K562 (cell line): ENCODE measurements around the gene RFX3. TPM values are rescaled to one million over a fixed set of nuclear protein-coding genes. Genes with fewer than 3 reads are reported as not detected.

Experiments
- CBX5 ChIP-seq: IDR thresholded peaks from 2 replicates; pipeline ENCODE4 v1.6.1; 2014; ENCODE audit warnings: low read depth, borderline replicate concordance
- CUX1 ChIP-seq: fragments of 200-800 bp; sonication (Bioruptor generic); IDR thresholded peaks from 2 replicates; pipeline ENCODE4 v1.6.1; 2016; ENCODE audit warnings: missing genetic modification characterization, missing compliant biosample characterization
- E2F1 ChIP-seq: sonication (generic); formaldehyde crosslinking; IDR thresholded peaks from 2 replicates; pipeline ENCODE4 v1.8.1; 2023; ENCODE audit warnings: mild to moderate bottlenecking, missing genetic modification reagents, moderate library complexity
- KDM2B ChIP-seq: fragments of 250-450 bp; sonication (Bioruptor Pico); IDR thresholded peaks from 2 replicates; pipeline ENCODE4 v1.8.0; 2021; ENCODE audit warnings: mild to moderate bottlenecking, moderate library complexity
- MXI1 ChIP-seq: IDR thresholded peaks from 2 replicates; pipeline ENCODE4 v1.6.1; 2011; ENCODE audit warnings: low read depth, mild to moderate bottlenecking, improper control_type of control experiment, low read length
- NKRF ChIP-seq: fragments of 450-650 bp; IDR thresholded peaks from 2 replicates; pipeline ENCODE4 v1.6.1; 2016; ENCODE audit warnings: borderline replicate concordance
- RBBP5 ChIP-seq: fragments of 200-600 bp; sonication (generic); IDR thresholded peaks from 2 replicates; pipeline ENCODE4 v1.6.1; 2012; ENCODE audit warnings: borderline replicate concordance, mild to moderate bottlenecking, low read length, control low read depth, inconsistent platforms; ENCODE audit not compliant: insufficient read depth, poor library complexity, severe bottlenecking
- RNF219 ChIP-seq: fragments of 250-450 bp; sonication (Bioruptor Pico); IDR thresholded peaks from 2 replicates; pipeline ENCODE4 v1.5.0; 2022; ENCODE audit warnings: mild to moderate bottlenecking
- SAP30 ChIP-seq: fragments of 200-600 bp; sonication (generic); IDR thresholded peaks from 2 replicates; pipeline ENCODE4 v1.6.1; 2012; ENCODE audit warnings: borderline replicate concordance, low read depth, mild to moderate bottlenecking, moderate library complexity, low read length, control low read depth, inconsistent platforms; ENCODE audit not compliant: insufficient read depth, poor library complexity, severe bottlenecking
- SMARCA5 ChIP-seq: fragments of 450-650 bp; IDR thresholded peaks from 2 replicates; pipeline ENCODE4 v1.6.1; 2016
- SRSF7 ChIP-seq: fragments of 200-400 bp; formaldehyde crosslinking; optimal IDR thresholded peaks from 2 replicates; pipeline ENCODE3; 2017; ENCODE audit warnings: mild to moderate bottlenecking, low read depth, low read length
- TAF15 ChIP-seq: fragments of 200-400 bp; formaldehyde crosslinking; IDR thresholded peaks from 2 replicates; pipeline ENCODE4 v1.6.1; 2017; ENCODE audit warnings: mild to moderate bottlenecking, low read depth, low read length, moderate library complexity
- ZFX ChIP-seq: sonication (generic); formaldehyde crosslinking; IDR thresholded peaks from 2 replicates; pipeline ENCODE4 v1.8.0; 2022; ENCODE audit warnings: mild to moderate bottlenecking, missing genetic modification reagents, moderate library complexity
- ZNF24 ChIP-seq: fragments of 450-650 bp; IDR thresholded peaks from 2 replicates; pipeline ENCODE4 v1.6.1; 2016
- ZNF507 ChIP-seq: conservative IDR thresholded peaks from 2 replicates; pipeline ENCODE4 v1.6.1; 2017; ENCODE audit warnings: missing genetic modification characterization, missing compliant biosample characterization
- polyA plus RNA-seq, 8 experiments: library from polyadenylated mRNA; depleted of rRNA in 4 of 8; stranded (reverse) in 5 of 8; unstranded in 3 of 8; fragments of >200 nt; fragmentation: Nextera tagmentation in 2 of 8; fragmentation: Illumina TruSeq in 1 of 8; extraction: Ambion mirVana in 2 of 8; extraction: Trizol in 1 of 8; gene quantifications; 2 replicates each; pipeline versions ENCODE4 v1.2.1 to v1.2.3, GENCODE V29; 2011 to 2014; ENCODE audit warnings: inconsistent platforms in 1 of 8, missing spikeins in 1 of 8
- total RNA-seq, 7 experiments: library from RNA; depleted of rRNA in 6 of 7; stranded (reverse); fragments of >200 nt in 6 of 7; fragmentation: Illumina TruSeq in 2 of 7; extraction: Trizol in 2 of 7; gene quantifications; 2 replicates each; pipeline versions ENCODE4 v1.2.1 to v1.2.3, GENCODE V29; 2011 to 2021; ENCODE audit warnings: low replicate concordance in 1 of 7

The RFX3 gene
- total and polyA plus RNA-seq, 9 of the 15 experiments (the other 6 are each of a cell fraction or from before 2014, with no cell fraction given) = 0.86 to 4.9 (median 2.0) TPM

GRCh38 chr9:3525096-3525835, 535 bp downstream of the RFX3 start (continued):
- TF ChIP-seq ZNF24 (no peak), TAF15 (no peak), E2F1 (no peak), ZNF507 (tag) (no peak), ZFX (CRISPR knock-in tag) (peak; percentile 31; the same call in 1 of the 2 replicates), SRSF7 (no peak), CUX1 (CRISPR knock-in tag) (no peak), RNF219 (CRISPR knock-in tag) (no peak), SAP30 (no peak), CBX5 (no peak), NKRF (0 out of 2 replicates have a peak, but pooled peaks have one; percentile 38), RBBP5 (peak; percentile 56), MXI1 (no peak), SMARCA5 (no peak), KDM2B (no peak)
